Keratinocyte (primary cell): ENCODE data around the gene FANCC. TPM values are rescaled to one million over a fixed set of nuclear protein-coding genes. Genes with fewer than 3 reads are reported as not detected.

Experiments used
- DNase-seq: peaks from one replicate; pipeline ENCODE4 v3.0.0-alpha.2; 2011; ENCODE audit warnings: low read depth, missing footprints, low spot score
- FAIRE-seq: peaks from 2 replicates; lab custom pipeline; 2011; peaks lifted over from hg19 to GRCh38; lab: Jason Lieb, UNC
- H2AFZ ChIP-seq: 2 replicates; pipeline ENCODE4 v1.6.0; 2012; ENCODE audit warnings: low read length, control low read depth, inconsistent platforms; ENCODE audit not compliant: control insufficient read depth
- H3K27ac ChIP-seq: 2 replicates; pipeline ENCODE4 v1.5.1; 2011; ENCODE audit warnings: low read length; ENCODE audit not compliant: control insufficient read depth, insufficient read depth
- H3K27me3 ChIP-seq: 3 replicates; pipeline ENCODE4 v1.6.0; 2011; ENCODE audit warnings: low read length; ENCODE audit not compliant: control insufficient read depth, insufficient read depth; ENCODE audit errors: extremely low read depth
- H3K36me3 ChIP-seq, 2 experiments: 2 replicates in 1 of 2; 3 replicates in 1 of 2; pipeline ENCODE4 v1.5.1; 2011; ENCODE audit warnings: low read length in 2 of 2, mild to moderate bottlenecking in 1 of 2; ENCODE audit not compliant: control insufficient read depth in 2 of 2, insufficient read depth in 2 of 2; ENCODE audit errors: extremely low read depth in 1 of 2
- H3K4me1 ChIP-seq: 3 replicates; pipeline ENCODE4 v1.5.1; 2011; ENCODE audit warnings: low read length; ENCODE audit not compliant: control insufficient read depth, insufficient read depth; ENCODE audit errors: extremely low read depth
- H3K4me2 ChIP-seq: 3 replicates; pipeline ENCODE4 v1.6.0; 2011; ENCODE audit warnings: low read depth, low read length; ENCODE audit not compliant: control insufficient read depth, insufficient read depth; ENCODE audit errors: extremely low read depth
- H3K4me3 ChIP-seq, 3 experiments: fragments of 200-600 bp in 1 of 3; sonication (generic) in 1 of 3; 2 replicates in 2 of 3; 3 replicates in 1 of 3; pipeline ENCODE4 v1.5.1; 2011 to 2016; ENCODE audit warnings: low read length in 3 of 3, mild to moderate bottlenecking in 3 of 3, control low read depth in 2 of 3, inconsistent platforms in 1 of 3, low read depth in 1 of 3, mixed read lengths in 1 of 3, mixed run types in 1 of 3, moderate library complexity in 1 of 3; ENCODE audit not compliant: control insufficient read depth in 2 of 3, insufficient read depth in 2 of 3; ENCODE audit errors: extremely low read depth in 1 of 3
- H3K79me2 ChIP-seq: 2 replicates; pipeline ENCODE4 v1.6.0; 2012; ENCODE audit warnings: low read length; ENCODE audit not compliant: control insufficient read depth, insufficient read depth
- H3K9ac ChIP-seq: 3 replicates; pipeline ENCODE4 v1.6.0; 2011; ENCODE audit warnings: low read length; ENCODE audit not compliant: control insufficient read depth, insufficient read depth; ENCODE audit errors: extremely low read depth
- H3K9me1 ChIP-seq: 3 replicates; pipeline ENCODE4 v1.6.0; 2011; ENCODE audit warnings: low read length; ENCODE audit not compliant: control insufficient read depth, insufficient read depth; ENCODE audit errors: extremely low read depth
- H3K9me3 ChIP-seq: 2 replicates; pipeline ENCODE4 v1.5.1; 2012; ENCODE audit warnings: low read depth, low read length; ENCODE audit not compliant: control insufficient read depth
- H4K20me1 ChIP-seq: 3 replicates; pipeline ENCODE4 v1.6.0; 2011; ENCODE audit warnings: low read length; ENCODE audit not compliant: control insufficient read depth, insufficient read depth; ENCODE audit errors: extremely low read depth
- CTCF ChIP-seq, 3 experiments: IDR thresholded peaks in 1 of 3; conservative IDR thresholded peaks in 1 of 3; optimal IDR thresholded peaks in 1 of 3; 2 replicates in 2 of 3; 3 replicates in 1 of 3; pipeline versions ENCODE3 to v1.5.1; 2011; ENCODE audit warnings: low read length in 3 of 3, mild to moderate bottlenecking in 3 of 3, moderate library complexity in 2 of 3, control low read depth in 1 of 3, inconsistent platforms in 1 of 3; ENCODE audit not compliant: insufficient read depth in 2 of 3; ENCODE audit errors: extremely low read depth in 1 of 3
- EZH2 ChIP-seq: IDR thresholded peaks from one replicate; pipeline ENCODE4 v1.6.1; 2012; ENCODE audit warnings: inconsistent platforms, mild to moderate bottlenecking, low read length, moderate library complexity
- dilution Hi-C: fragments of 300-500 bp; cut with MboI; formaldehyde crosslinking; loops from one replicate; pipeline ENCODE4 v1.7.0; 2020; ENCODE audit warnings: low sequenced_read_pairs; ENCODE audit not compliant: extremely low pct_ligation_motif_present
- polyA plus RNA-seq, 5 experiments: library from polyadenylated mRNA; depleted of rRNA in 3 of 5; stranded (reverse) in 3 of 5; stranded (forward) in 1 of 5; unstranded in 1 of 5; fragments of >200 nt; gene quantifications; 1 replicate in 1 of 5; 2 replicates in 3 of 5; 3 replicates in 1 of 5; pipeline versions ENCODE4 v1.2.1 to v1.2.3, GENCODE V29; 2011 to 2012; ENCODE audit warnings: missing spikeins in 2 of 5, low read depth in 1 of 5, low replicate concordance in 1 of 5

FANCC gene
- polyA plus RNA-seq, 1 donor (not counting 4 experiments of a cell fraction or from before 2014, with no cell fraction given) = 8.3 TPM

- no peaks in the 10 kb centered on the region for H3K9me3 ChIP-seq
- H3K9me1 ChIP-seq = no peaks in the 10 kb centered on the region
- H2AFZ ChIP-seq = no peak overlapping the region
- H3K4me3 ChIP-seq = no peak overlapping the region
- peaks cover 22% of the 10 kb centered on the region for H3K4me1 ChIP-seq
- H4K20me1 ChIP-seq = no peaks in the 10 kb centered on the region
- no peak overlapping the region for H3K27ac ChIP-seq
- H3K27me3 ChIP-seq = no peaks in the 10 kb centered on the region
- dilution Hi-C loops = no loop called here
- TF ChIP-seq EZH2 = no peak
- no peak for TF ChIP-seq CTCF (optimal IDR thresholded peaks at IDR 0.05 in 1 of 3, IDR thresholded peaks at IDR 0.05 in 1 of 3, conservative IDR thresholded peaks at IDR 0.05 in 1 of 3; ENCODE audit: extremely low read depth in 1 of 3, insufficient read depth in 2 of 3, low read length in 3 of 3)
- no peak overlapping the region for H3K4me2 ChIP-seq
- no peaks in the 10 kb centered on the region for H3K79me2 ChIP-seq
- no peak for FAIRE-seq
- H3K36me3 ChIP-seq = no peaks in the 10 kb centered on the region
- no peak for DNase-seq
- H3K9ac ChIP-seq = no peak overlapping the region
Measured at GRCh38 chr9:95140821-95141220, 176.7 kb downstream of the FANCC start.

- Histone ChIP-seq H2AFZ (no peak overlapping the region), H3K4me1 (peaks cover 22% of the 10 kb centered on the region), H3K9me3 (no peaks in the 10 kb centered on the region), H3K79me2 (no peaks in the 10 kb centered on the region), H3K9me1 (no peaks in the 10 kb centered on the region), H4K20me1 (no peaks in the 10 kb centered on the region), H3K36me3 (no peaks in the 10 kb centered on the region), H3K4me2 (peak overlapping the region; percentile 72), H3K4me3 (no peak overlapping the region), H3K27me3 (no peaks in the 10 kb centered on the region), H3K9ac (peak overlapping the region; percentile 43), H3K27ac (peak overlapping the region; percentile 50)
- no peak for DNase-seq
- FAIRE-seq = no peak
- dilution Hi-C loops = no loop called here
- TF ChIP-seq EZH2 = no peak
- no peak for TF ChIP-seq CTCF (optimal IDR thresholded peaks at IDR 0.05 in 1 of 3, IDR thresholded peaks at IDR 0.05 in 1 of 3, conservative IDR thresholded peaks at IDR 0.05 in 1 of 3; ENCODE audit: extremely low read depth in 1 of 3, insufficient read depth in 2 of 3, low read length in 3 of 3)
Measured at GRCh38 chr9:95139126-95139525, 178.4 kb downstream of the FANCC start.
